Activated CD8-positive, alpha-beta memory T cell treated with anti-CD3 and anti-CD28 coated beads for 48 hours (primary cell): ENCODE measurements around the gene UST.
"Not testable (repeated sequence)": the region's sequence is repeated elsewhere in the genome, so short reads cannot be mapped to it uniquely, and the experiment has no call there.

ENCODE experiments used
- DNase-seq, 3 experiments: peaks; one replicate each; pipeline ENCODE4 v3.0.0-alpha.2; 2020; ENCODE audit warnings: low read depth in 2 of 3, low spot score in 2 of 3

UST gene

DNA sequence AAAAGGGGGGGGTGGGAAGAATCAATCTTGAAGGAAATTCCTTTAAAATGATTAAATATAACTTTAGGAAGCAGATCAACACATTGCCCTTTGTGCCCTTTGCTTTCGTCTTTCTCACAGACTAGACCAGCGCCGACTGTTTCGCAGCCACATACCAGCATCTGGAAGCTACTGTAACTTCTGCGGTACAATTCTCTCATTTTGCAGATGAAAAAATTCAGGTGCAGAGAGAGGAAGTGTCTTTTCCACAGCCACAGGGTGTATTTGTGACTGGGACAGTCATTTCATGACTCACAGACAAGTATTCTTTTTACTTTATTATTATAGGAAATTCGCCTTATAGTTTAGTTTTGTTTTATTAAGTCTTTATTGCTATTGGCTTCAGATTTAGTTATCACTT lies 84.2 kb downstream of the UST start:
- no peak for DNase-seq

GRCh38 chr6:148831531-148831930 lies 84.7 kb downstream of the UST start:
- no peak for DNase-seq

DNA sequence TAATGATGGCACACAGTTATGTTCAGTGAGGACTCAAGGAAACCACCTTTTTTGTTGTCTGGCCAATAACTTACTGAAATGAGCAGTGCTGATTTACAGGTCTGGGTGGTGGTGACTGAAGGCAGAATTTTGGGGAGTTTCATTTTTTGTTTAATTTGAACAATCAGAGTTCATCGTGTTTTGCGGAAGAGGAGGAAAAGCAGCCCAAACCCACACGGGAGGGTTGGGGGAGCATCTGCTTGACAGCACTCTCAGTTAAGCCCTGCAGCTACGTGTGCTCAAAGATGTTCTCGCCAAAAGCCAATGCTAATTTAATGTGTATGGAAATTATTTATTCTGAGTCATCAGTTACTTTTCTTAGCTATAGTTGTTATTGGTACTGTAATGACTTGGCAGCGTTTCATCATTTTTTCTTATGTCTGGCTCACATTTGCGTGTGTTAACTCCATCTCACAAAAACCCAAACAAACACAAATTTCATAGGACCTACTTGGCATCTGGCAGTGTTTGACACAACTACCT lies 89.2 kb downstream of the UST start:
- peak in 1 of 3 experiments; percentile 11 for DNase-seq

- DNase-seq, result no peak
Measured at GRCh38 chr6:148836751-148837150, 89.9 kb downstream of the UST start.

DNA sequence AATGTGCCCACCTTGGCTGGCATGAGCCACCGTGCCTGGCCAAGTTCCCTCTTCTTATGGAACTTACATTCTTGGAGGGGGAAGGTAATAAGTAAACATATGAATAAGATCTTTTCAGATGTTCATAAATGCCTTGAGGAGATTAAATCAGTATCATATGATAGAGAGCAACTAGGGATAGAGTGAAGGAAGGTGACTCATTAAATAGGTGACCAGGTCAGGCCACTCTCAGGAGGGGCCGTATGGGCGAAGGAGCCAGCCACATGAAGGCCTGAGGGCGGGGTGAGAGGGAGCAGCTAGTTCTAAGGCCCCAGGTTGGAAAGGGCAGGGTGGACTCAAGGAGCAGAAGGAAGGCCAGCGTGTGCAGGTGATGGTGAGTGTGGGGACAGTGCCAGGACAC lies 91.1 kb downstream of the UST start:
- no peak for DNase-seq

- DNase-seq, result no peak
Measured at GRCh38 chr6:148839044-148839443, 92.2 kb downstream of the UST start.

- DNase-seq, result no peak
Measured at GRCh38 chr6:148840256-148840655, 93.4 kb downstream of the UST start.

- no peak for DNase-seq
Measured at GRCh38 chr6:148842296-148843019, 95.6 kb downstream of the UST start.

- DNase-seq, result no peak
Measured at GRCh38 chr6:148845464-148845863, 98.6 kb downstream of the UST start.

DNA sequence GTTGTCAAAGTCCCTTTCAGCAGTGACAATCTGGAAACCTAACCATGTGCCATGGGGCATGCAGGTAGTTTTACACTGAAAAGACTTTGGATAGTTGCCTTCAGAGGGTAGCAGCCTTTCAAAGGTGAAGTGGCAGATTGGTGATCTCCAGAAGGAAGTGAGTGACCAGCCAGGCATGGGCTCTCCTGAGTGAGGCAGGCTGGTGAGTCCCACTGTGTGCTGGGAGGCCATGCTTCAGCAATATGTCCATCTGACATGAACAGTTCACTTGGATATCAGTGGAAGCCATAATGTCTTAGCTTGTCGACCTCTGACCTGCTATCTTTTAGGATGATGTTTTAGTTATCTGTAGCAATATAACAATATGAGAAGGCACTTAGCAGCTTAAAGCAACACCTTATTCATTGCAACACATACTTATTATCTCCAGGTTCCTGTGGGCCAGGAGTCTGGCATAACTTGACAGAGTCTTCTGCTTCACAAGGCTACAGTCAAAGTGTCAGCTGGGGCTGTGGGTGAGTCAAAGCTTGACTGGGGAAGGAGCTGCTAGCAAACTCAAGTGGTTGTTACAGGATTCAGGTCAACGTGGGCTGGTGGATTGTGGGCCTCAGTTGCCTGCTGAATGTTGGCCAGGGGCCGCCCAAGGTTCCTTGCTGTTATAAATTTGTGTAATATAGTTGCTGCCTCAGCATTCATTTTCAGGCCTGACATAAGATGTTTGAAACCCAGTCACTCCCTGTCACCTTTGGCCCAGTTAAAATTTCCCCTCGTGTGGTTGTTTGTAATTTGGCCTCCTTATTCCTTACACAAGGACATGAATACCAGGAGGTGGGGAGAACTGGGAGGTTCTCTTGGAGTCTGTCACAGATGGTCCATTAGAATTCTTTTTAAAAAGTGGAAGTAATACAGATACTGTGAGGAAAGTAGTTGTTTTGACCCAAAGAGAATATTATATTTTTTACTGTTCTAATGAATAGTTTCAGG lies 100.2 kb downstream of the UST start:
- DNase-seq, result no peak

GRCh38 chr6:148848915-148849314 lies 102.1 kb downstream of the UST start:
- DNase-seq, result no peak

DNA sequence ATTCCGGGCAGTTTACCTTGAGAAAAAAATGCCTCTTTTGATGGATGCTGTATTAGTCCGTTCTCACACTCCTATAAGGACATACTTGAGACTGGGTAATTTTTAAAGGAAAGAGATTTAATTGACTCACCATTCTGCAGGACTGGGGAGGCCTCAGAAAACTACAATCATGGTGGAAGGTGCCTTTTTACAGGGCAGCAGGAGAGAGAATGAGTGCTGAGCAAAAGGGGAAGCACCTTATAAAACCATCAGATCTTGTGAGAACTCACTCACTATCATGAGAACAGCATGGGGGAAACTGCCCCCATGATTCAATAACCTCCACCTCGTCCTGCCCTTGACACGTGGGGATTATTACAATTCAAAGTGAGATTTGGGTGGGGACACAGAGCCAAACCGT lies 102.6 kb downstream of the UST start:
- not testable (repeated sequence) for DNase-seq

DNA sequence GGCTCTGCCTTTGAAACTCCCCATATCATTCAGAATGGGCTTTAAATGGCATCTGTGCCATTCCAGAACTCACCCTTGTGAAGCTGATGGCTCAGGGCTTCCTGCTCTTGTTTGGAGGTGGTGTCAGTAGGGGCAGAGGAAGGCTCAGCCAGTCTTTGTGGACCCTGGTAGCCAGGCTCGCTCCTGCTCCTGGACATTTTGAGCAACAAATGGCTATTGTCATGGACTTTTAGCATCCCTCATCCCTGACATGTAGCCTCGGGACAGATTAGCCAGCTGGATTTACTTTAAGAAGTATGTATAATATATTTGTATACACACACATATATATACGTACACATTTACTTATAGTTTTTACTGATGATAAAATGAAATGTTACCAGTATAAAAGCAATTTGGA lies 104.1 kb downstream of the UST start:
- no peak for DNase-seq

DNA sequence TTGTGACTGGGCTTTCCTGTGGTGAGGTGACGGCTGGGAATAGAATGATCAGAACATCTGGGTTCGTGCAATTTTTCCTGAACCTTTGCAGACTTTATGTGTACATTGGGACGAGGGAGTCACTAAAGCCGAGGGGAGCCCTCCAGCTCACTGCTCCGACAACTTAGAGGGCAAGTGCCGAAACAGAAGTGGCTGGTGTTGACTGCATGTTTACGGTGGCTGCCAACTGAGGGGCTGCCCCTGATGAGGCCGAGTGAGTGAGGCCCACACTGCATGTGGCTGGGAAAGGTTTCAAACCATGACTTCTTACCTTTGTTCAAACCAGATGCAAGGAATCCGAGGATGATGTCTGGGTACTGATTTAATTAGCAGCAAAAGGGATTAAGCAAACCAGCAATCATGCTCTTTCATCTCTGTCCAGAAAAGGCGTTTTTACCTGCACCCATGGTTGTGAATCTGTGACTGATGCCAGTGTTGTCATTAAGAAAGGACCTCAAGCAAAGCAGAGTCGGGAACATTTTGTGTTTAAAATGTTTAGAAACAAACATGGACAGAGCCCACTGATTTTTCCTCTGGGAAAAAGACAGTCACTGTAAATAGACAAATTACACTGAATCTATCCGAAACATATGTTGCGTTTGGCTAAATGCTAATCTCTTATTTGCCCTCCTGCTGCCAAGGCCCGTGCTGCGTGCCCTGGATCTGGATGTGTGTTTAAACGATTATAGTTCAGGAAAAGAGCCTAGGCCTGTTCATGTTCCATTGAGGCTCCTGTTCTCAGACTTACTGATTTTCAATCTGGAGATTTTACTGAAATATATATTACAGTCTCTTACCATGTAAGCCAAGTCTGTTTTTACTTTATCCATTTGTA lies 105.1 kb downstream of the UST start:
- DNase-seq, result no peak

DNA sequence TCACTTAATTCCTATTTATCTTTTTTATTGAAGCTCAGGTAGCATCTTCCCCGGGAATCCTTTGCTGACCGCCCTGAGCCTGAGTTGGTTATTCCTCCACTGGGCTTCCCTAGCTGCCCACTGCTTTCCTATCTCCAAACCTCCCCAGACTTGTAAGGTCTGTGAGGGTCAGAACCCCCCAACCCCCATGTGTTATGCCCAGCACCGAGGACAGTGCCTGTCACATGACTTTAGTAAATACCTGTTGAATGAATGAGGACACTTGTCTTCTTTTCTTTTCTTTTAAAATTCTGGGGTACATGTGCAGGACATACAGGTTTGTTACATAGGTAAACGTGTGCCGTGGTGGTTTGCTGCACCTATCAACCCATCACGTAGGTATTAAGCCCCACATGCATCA lies 105.9 kb downstream of the UST start:
- no peak for DNase-seq

DNA sequence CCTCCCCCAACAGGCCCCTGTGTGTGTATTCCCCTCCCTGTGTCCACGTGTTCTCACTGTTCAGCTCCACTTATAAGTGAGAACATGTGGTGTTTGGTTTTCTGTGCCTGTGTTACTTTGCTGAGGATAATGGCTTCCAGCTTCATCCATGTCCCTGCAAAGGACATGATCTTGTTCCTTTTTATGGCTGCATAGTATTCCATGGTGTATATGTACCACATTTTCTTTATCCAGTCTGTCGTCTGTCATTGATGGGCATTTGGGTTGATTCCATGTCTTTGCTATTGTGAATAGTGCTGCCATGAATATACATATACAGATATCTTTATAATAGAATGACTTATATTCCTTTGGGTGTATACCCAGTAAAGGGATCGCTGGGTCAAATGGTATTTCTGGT lies 106.3 kb downstream of the UST start:
- DNase-seq, result not testable (repeated sequence)

DNA sequence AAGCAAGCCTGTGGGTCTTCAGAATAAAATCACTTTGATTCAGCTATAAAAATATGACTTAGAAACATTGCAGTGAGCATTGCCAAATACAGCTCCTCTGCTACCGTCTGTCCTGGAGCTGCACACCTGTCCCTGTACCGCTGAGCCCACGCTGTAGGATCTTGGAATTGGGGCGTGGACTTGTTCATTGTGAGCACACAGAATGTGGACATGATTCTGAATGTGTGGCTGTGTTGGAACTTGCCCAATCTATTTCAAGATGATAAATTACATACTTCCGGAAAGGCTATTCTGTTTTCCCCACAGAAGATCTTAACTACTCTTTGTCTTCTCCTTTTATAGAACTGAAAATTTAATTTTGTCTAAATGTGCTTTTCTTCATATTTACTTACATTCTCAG lies 107.3 kb downstream of the UST start:
- DNase-seq, result no peak

DNA sequence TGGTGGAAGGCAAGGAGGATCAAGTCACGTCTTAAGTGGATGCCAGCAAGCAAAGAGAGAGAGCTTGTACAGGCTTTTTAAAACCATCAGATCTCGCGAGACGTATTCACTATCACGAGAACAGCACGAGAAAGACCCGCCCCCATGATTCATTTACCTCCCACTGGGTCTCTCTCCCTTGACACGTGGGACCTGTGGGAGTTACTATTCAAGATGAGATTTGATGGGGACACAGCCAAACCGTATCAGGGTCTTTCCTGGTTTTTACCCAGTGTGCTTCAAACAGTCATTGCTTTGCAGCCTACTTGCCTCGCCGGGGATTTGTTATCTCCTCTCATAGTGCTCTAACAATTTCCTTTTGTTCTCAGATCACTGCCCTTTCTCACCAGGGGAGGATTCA lies 108.2 kb downstream of the UST start:
- DNase-seq, result no peak

DNA sequence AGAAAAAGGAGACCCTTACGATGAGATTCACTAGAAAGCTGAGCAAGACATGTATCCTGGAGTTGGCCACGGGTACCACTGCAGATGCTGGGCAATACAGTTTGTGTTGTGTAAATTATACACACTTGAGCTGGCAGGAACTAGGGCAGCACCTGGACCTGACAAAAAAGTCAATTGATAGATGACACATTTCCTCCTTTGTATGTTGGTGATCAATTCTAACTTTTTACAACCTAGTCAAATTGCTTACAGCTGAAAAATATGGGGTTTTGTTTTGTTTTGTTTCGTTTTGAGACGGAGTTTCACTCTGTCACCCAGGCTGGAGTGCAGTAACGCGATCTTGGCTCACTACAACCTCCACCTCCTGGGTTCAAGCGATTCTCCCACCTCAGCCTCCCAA lies 108.9 kb downstream of the UST start:
- no peak for DNase-seq

DNA sequence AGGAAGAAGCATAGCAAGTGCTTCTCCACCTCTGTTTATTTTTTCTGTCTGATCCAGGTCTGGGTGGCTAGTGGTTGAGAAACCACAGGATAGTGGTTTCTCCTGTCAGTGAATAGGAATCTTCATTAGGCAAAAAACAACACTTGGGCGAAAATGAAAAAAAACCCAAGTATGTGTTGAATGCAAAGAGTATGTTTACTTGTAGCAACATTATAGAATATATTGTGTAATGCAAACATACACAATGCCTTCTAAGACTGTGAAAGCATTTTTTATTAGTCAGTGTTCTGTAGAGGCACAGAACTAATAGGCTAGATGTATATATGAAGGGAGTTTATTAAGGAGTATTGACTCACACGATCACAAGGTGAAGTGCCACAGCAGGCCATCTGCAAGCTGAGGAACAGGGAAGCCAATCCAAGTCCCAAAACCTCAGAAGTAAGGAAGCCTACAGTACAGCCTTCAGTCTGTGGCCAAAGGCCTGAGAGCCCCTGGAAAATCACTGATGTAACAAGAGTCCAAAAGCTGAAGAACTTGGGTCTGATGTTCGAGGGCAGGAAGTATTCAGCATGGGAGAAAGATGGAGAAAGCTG lies 111.1 kb downstream of the UST start:
- no peak for DNase-seq

DNA sequence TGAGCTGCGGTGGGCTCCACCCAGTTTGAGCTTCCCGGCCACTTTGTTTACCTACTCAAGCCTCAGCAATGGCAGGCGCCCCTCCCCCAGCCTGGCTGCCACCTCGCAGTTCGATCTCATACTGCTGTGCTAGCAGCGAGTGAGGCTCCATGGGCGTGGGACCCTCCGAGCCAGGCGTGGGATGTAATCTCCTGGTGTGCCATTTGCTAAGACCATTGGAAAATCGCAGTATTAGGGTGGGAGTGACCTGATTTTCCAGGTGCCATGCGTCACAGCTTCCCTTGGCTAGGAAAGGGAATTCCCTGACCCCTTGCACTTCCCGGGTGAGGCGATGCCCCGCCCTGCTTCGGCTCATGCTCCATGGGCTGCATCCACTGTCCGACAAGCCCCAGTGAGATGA lies 117.3 kb downstream of the UST start:
- not testable (repeated sequence) for DNase-seq
